ENCODE measurements around the gene GFRA1. TPM values are rescaled to one million over a fixed set of nuclear protein-coding genes. Genes with fewer than 3 reads are reported as not detected.

The GFRA1 gene
- total and polyA plus RNA-seq, 8 donors, result 0.29 to 83.2 (median 4.6) TPM

- 77 to 84% (median 83%) methylated on average over 9 of the region's 9 CpGs for WGBS, 5 donors
- H3K4me3 ChIP-seq, result no peak overlapping the region
- H3K36me3 ChIP-seq, result peaks cover 0 to 23% (median 0%) of the 10 kb centered on the region in 4 donors
- no peak overlapping the region for H3K27ac ChIP-seq
- TF ChIP-seq POLR2AphosphoS5 (IDR thresholded peaks at IDR 0.05), result no peak
- intact Hi-C loops (cut with DNase I; ENCODE audit: low total_unique reads), result no loop called here
- no peaks in the 10 kb centered on the region for H3K4me1 ChIP-seq
- no peak for DNase-seq
- no peaks in the 10 kb centered on the region for H3K9me3 ChIP-seq
- no peaks in the 10 kb centered on the region for H3K27me3 ChIP-seq
Measured at GRCh38 chr10:116093031-116093430, 180.0 kb downstream of the GFRA1 start.

DNA sequence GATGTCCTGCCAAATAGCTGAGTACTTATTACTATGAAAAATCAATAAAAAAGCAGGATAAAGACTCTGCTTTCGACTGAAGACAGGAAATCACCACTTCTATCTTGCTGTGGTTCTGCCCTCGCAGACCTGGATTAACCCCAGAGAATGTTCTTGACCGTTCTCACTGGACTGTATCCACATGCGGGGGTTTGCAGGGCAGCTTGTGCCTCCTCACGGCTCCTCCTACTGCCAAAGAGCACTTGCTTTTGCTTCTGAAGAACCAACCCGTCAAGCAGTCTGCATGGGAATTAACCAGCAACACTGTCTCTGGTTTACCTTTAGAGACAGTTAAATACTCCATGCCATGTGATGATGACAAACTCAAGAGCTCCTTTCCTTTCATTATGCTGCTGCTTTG is 184.0 kb downstream of the GFRA1 start:
- Histone ChIP-seq H3K9me3 (no peaks in the 10 kb centered on the region), H3K4me1 (no peaks in the 10 kb centered on the region), H3K27ac (no peak overlapping the region), H3K4me3 (no peak overlapping the region), H3K27me3 (no peaks in the 10 kb centered on the region), H3K36me3 (peaks cover 0 to 23% (median 0%) of the 10 kb centered on the region in 4 donors)
- intact Hi-C loops (cut with DNase I; ENCODE audit: low total_unique reads), result no loop called here
- no peak for DNase-seq
- WGBS, 5 donors, result 60 to 76% (median 68%) methylated on average over 6 of the region's 6 CpGs
- no peak for TF ChIP-seq EP300 (IDR thresholded peaks at IDR 0.05)
- TF ChIP-seq POLR2A (IDR thresholded peaks at IDR 0.05), result no peak
- no peak for TF ChIP-seq CTCF (IDR thresholded peaks at IDR 0.05)
- no peak for TF ChIP-seq POLR2AphosphoS5 (IDR thresholded peaks at IDR 0.05)

DNA sequence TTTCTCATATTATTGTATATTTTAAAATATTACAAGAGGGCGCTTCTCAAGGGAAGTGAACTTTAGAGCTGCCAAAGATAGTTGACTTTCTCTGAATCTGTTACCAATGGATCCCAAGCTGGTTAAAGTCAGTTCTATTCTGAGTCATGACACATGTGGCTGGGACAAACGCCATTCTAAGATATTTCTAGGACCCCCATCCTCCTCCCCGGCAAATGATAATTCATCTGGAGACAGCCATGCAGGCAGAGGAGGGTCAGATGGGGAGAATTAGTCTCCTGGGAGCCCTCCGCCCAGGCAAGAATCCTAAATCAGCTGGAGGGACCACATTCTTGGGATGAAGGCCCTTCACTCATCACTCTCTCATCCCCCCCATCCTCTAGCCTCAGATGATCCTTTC is 187.7 kb downstream of the GFRA1 start:
- Histone ChIP-seq H3K27ac (no peak overlapping the region), H3K4me3 (no peak overlapping the region), H3K36me3 (peaks cover 0 to 8% (median 0%) of the 10 kb centered on the region in 4 donors), H3K4me1 (no peaks in the 10 kb centered on the region), H3K27me3 (no peaks in the 10 kb centered on the region), H3K9me3 (no peaks in the 10 kb centered on the region)
- peak in 1 of 2 donors; percentile 37 for DNase-seq
- TF ChIP-seq EP300 (IDR thresholded peaks at IDR 0.05), result no peak
- no peak for TF ChIP-seq POLR2AphosphoS5 (IDR thresholded peaks at IDR 0.05)
- TF ChIP-seq POLR2A (IDR thresholded peaks at IDR 0.05), result no peak
- TF ChIP-seq CTCF (IDR thresholded peaks at IDR 0.05), result no peak
- 72 to 89% (median 81%) methylated on average over 4 of the region's 4 CpGs for WGBS, 5 donors
- intact Hi-C loops (cut with DNase I; ENCODE audit: low total_unique reads), result no loop called here

- TF ChIP-seq POLR2AphosphoS5 (IDR thresholded peaks at IDR 0.05), result no peak
- TF ChIP-seq POLR2A (IDR thresholded peaks at IDR 0.05), result no peak
- no peak for TF ChIP-seq CTCF (IDR thresholded peaks at IDR 0.05)
- no peak for TF ChIP-seq EP300 (IDR thresholded peaks at IDR 0.05)
- intact Hi-C loops (cut with DNase I; ENCODE audit: low total_unique reads), result no loop called here
- WGBS, 5 donors, result 74 to 87% (median 80%) methylated on average over 6 of the region's 6 CpGs
- no peak overlapping the region for H3K27ac ChIP-seq
- no peaks in the 10 kb centered on the region for H3K4me1 ChIP-seq
- peaks cover 0 to 2% (median 0%) of the 10 kb centered on the region in 4 donors for H3K36me3 ChIP-seq
- DNase-seq, result no peak
- no peaks in the 10 kb centered on the region for H3K27me3 ChIP-seq
- H3K9me3 ChIP-seq, result no peaks in the 10 kb centered on the region
- no peak overlapping the region for H3K4me3 ChIP-seq
Measured at GRCh38 chr10:116084161-116084560, 188.8 kb downstream of the GFRA1 start.

- Histone ChIP-seq H3K36me3 (no peaks in the 10 kb centered on the region), H3K4me1 (no peaks in the 10 kb centered on the region), H3K9me3 (no peaks in the 10 kb centered on the region), H3K27ac (no peak overlapping the region), H3K4me3 (no peak overlapping the region), H3K27me3 (no peaks in the 10 kb centered on the region)
- WGBS, 5 donors, result 80 to 90% (median 86%) methylated on average over 8 of the region's 8 CpGs
- no peak for DNase-seq
- TF ChIP-seq POLR2AphosphoS5 (IDR thresholded peaks at IDR 0.05), result no peak
- no peak for TF ChIP-seq EP300 (IDR thresholded peaks at IDR 0.05)
- no peak for TF ChIP-seq POLR2A (IDR thresholded peaks at IDR 0.05)
- TF ChIP-seq CTCF (IDR thresholded peaks at IDR 0.05), result no peak
- intact Hi-C loops (cut with DNase I; ENCODE audit: low total_unique reads), result no loop called here
Measured at GRCh38 chr10:116083226-116083762, 189.7 kb downstream of the GFRA1 start.
